Measurements from ENCODE around the gene PDSS2.

PDSS2 gene

GRCh38 chr6:107259951-107260350, 199.4 kb downstream of the PDSS2 start:
- no peak for DNase-seq

DNA sequence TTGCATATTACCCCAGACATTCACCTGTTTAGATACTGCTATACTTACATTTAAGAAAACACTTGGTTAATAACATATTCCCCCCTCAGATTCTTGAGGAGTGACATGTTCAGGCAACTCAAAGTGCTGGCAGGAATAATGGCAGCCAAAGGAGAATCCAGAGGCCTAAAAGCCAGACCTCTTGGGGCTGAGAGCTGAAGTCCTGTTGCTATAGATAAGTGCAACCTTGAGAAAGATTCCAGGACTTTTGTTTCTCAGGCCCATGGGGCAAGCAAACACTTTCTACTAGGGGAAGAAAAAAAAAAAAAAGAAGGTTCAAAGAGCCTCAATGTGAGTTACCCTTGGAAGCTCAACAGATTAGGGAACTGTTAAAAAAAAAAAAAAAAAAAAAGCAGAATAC, 211.2 kb downstream of the PDSS2 start:
- DNase-seq, result no peak

- DNase-seq, result no peak
Observed at GRCh38 chr6:107246972-107247615, 212.3 kb downstream of the PDSS2 start.

DNA sequence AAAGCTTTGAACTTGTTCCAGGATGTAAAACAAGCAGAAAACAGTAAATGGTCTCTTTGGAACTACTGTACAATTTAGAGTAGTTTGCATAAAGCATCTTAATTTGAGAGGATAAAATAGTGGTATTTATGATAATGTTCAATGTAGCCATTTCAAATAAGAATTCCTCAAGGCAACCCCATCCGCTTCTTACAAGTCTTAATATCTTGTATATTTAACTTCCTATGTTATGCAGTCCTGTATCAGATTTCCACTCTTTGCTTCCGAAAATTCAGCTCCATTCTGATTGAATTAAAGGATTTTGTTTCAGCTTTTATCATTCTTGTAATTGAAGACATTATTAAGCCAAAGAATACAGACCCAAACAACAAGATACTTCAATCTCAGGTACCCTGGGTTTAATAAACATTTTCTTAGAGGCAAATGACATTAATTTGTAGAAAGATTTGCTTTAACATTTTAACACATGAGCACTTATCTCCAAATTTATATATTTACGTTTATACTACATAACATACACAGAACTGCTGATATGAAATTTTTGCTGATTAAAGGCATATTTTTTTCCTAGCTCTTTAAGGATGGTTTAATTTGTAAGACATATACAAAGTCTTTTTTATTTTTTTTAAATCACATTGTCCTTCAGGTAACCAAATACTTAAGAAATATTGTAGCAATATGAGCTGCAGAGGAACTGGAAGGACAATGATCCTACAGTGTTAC, 213.0 kb downstream of the PDSS2 start:
- DNase-seq, result no peak

DNA sequence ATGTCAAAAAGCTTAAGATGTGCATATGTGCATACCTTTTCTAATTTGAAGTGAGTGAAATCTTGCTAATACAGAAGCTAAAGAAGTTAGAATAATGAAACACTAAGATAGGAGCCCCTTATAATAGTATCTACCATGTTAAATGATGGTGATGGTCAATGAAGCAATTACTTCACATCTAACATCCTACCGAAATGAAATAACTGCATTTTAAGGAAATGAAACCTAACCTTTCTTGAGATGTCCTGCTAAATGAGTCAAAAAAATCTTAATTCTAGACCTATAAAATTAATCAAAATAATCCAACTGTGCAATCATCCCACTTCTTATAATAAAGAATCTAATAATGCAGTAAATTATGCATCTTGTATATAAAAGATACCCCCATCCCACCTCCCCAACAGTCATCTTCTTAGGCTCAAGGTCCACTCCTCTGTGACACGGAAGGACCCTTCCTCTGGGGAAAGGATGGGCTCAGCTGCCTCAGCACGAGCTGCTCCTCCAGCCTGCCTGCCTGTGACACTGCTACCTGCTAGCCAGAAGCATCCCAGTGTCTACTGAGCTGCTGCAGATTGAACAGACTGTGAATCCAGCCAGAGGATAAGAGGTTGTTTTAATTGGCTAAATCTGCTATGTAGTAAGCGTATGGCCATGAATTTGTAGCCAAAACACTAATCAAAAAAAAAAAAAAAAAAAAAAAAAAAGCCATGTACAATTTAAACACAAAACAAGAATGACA, 214.5 kb downstream of the PDSS2 start:
- DNase-seq, result no peak

DNA sequence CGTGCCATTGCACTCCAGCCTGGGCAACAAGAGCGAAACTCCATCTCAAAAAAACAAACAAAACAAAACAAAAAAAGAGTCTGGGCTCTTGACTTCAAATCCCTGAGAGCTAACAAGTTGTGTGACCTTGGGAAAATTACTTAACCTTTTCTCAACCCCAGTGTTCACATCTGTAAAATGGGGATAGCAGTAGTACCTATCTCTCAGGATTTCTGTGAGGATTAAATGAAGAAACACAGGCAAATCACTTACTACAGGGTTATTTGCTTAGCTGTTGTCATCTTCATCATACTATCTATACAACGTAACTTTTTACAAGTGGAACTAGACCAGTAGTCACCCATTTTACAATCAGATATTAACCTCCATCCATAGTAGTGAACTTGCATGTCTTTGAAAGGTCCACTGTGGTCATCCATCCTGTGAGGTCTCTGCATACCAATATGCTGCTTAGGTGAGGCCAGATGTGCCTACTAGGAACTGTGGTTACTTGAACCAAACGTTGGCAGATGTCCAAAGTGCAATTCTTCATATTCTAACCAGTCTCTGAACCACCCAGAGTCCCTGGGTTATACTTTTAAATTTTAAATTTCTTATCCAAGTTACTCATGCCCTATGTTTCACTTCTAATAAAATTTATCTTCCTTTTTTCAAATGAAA, 215.2 kb downstream of the PDSS2 start:
- DNase-seq, result no peak

DNA sequence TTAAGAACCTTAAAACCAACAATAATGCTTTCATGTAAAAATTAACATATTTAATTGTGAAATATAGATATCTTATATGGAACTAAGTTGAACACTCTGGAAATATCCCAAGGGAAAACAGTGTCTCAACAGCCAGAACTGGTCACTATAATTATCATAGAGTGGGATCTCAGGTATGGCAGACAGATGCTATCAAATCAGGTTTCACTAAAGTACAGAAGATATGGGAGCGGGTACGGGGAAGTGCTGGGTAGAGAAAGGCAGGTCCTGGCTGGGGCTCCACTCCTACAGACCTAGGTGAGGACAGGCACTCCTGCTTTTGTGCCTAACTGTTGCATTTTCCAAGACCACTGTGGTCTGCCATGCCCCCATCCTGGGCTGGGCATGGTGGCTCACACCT, 215.9 kb downstream of the PDSS2 start:
- DNase-seq, result no peak

GRCh38 chr6:107237992-107238660, 221.2 kb downstream of the PDSS2 start:
- no peak for DNase-seq

GRCh38 chr6:107235511-107235910, 223.9 kb downstream of the PDSS2 start:
- DNase-seq, result no peak

DNA sequence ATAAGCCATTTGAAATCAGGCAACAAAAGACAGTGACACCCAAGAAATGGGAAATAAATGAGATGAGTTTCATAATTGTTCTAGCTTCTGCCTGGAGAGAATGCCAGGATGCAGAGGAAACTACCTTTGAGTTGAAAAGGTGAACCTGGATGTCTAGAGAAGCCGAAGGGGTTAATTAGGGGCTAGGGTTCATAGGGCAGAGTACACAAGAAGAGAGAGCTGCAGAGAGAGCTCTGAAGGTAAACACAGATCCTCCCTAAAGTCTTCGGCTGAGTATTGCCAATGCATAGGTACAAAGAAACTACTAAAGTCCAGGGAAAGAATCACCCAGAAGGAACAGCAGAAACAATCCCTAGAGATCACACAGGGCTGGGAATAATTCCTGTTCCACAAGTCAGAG, 224.4 kb downstream of the PDSS2 start:
- no peak for DNase-seq

GRCh38 chr6:107231243-107231642, 228.1 kb downstream of the PDSS2 start:
- DNase-seq, result no peak

DNA sequence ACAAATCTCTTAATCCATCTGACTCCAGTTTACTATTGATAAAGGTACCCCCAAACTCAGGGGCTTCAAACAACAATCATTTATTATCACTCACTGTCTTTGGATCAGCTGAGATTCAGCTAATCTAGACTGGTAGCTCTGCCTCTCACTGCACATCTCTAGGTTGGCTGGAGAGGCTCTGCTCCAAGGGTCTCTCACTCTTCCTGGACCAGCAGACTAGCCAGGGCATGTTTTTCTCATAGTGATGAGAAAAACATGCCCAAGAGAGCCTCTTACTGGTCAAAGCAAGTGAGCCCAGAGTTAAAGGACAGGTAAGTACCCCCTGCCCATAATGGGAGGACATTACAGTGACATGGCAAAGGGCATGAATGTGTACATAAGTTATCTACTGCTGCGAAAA, 228.9 kb downstream of the PDSS2 start:
- DNase-seq, result no peak

GRCh38 chr6:107230024-107230423, 229.3 kb downstream of the PDSS2 start:
- DNase-seq, result no peak

DNA sequence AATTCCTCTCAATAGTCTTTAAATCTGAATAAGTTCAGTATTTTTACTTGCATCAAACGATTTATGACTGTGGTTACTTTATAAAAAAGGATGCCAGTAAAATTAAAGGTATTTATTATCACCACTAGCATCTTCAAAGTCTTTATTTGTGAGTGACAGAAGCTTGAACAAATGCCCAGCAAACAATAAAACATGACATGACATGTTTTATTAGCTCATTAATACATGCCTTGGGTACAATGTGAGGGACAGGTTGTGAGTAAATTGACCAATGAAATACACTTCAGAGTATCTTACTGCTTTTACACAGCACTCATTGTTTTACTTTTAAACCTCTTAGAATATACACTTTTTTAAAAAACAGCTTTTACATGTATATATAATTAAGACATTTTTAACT, 230.6 kb downstream of the PDSS2 start:
- no peak for DNase-seq

DNA sequence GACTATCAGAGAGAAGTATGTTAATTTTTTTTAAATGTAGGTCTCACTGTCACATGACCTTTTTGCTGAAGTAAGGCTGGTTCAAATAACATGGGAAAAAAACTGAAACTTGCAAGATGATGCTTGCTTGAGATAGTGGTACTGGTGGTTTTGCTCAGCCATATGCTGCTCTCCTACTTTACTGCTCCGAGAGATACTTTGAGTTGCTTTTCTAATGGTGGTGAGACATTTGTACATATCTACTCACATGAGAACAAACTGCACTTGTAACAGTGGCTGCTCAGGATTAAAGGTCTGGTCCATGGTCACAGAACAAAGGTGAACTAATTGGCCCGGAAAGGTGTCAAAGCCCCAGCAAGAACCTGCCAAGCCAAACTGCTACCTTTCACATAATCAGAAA, 237.8 kb downstream of the PDSS2 start:
- DNase-seq, result peak; percentile 76

DNA sequence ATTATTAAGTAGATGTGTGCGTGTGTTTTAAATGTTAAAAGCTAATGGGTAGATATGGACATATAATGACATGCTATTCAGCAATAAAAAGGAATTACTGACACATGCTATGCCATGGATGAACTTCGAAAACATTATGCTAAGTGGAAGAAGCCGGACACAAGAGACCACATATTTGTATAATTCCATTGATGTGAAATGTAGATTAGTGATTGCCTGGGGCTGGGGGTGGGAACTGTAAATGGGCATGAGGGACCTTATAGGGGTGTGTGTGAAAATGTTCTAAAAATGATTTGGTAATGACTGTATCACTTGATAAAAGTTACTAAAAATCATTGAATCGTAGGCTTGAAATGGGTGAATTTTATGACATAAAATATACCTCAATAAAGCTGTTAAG, 239.5 kb downstream of the PDSS2 start:
- DNase-seq, result no peak

- no peak for DNase-seq
Observed at GRCh38 chr6:107218142-107218541, 241.2 kb downstream of the PDSS2 start.

- DNase-seq, result no peak
Observed at GRCh38 chr6:107217248-107217647, 242.1 kb downstream of the PDSS2 start.

GRCh38 chr6:107216197-107216933, 243.0 kb downstream of the PDSS2 start:
- DNase-seq, result no peak

DNA sequence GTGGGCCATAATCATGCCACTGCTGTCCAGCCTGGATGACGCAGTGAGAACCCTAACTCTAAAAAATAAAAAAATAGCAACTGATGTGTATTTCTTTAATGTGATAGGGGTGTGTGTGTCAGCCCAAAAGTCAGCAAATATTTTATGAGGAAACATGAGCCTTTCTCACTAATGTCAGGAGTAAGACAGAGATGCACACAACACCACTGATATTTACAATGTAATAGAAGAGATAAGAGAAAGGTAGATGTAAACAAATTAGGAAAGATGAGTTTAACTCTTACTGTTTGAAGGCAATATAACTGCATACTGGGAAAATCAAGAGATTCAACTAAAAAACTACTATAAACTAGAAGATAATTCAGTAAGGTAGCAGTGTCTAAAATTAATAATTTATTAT, 244.0 kb downstream of the PDSS2 start:
- no peak for DNase-seq

DNA sequence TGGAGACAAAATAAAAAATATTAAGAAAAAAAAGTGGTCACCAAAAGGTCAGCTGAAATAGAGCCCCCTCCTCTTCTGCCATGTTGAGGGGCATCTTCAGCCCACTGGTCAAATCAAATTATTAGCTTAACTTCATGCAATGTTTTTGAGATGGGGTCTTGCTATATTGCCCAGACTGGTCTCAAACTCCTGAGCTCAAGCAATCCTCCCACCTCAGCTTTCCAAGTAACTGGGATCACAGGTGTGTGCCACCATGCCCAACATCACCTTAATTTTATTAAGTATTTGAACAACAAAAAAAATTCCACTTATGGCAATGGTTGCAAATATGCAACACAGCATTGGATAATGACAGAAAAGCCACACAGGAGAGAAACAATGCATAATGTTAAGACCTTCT, 244.7 kb downstream of the PDSS2 start:
- no peak for DNase-seq

Data from OCI-M1 (cell line).